Measurements from ENCODE around the gene PTAFR.

PTAFR gene

DNA sequence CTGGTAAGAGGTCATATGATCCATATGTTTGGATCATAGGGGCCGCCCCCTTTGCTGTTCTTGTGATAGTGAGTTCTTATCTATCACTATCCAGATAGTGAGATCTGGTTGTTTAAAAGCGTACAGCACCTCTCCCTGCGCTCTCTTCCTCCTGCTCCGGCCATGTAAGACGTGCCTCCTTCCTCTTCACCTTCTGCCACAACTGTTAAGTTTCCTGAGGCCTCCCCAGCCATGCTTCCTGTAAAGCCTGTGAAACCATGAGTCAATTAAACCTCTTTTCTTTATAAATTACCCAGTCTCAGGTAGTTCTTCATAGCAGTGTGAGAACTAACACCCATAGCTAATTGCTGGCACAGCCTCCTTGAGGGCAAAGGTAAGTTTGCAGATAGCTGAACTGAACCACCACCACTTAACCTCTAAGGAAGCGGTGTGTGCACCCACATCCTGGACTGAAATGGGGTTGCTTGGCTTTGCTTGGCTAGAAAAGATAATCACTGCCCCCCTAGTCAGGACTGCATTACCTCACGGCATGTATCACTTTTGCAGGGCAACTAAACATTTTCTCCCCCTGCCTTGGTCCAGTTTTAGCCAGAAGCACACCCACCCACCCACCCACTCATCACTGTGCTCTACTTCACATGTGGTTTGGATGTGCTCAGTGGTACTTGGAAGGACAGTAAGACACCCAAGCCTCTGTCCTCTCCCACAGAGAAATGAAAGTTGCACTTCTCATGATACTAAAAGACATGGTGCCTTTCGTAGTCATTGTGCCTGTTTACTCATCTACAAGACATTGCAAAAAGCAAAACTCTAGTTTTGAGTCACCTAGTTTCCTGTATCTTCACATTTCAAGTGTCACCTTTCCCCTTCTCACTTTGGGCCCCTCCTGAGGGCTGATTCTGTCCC is 23.1 kb upstream of the PTAFR start:
- POLR2A ChIA-PET: interaction anchor here (0.5 kb wide), 1 partner anchor 41 kb away, joined by 3 read pairs; no protein-coding TSS in a partner anchor
- 24% methylated on average over 6 of the region's 8 CpGs for WGBS (ENCODE audit: insufficient coverage)
- DNase-seq: peak; percentile 43 to 85 (median 82)

DNA sequence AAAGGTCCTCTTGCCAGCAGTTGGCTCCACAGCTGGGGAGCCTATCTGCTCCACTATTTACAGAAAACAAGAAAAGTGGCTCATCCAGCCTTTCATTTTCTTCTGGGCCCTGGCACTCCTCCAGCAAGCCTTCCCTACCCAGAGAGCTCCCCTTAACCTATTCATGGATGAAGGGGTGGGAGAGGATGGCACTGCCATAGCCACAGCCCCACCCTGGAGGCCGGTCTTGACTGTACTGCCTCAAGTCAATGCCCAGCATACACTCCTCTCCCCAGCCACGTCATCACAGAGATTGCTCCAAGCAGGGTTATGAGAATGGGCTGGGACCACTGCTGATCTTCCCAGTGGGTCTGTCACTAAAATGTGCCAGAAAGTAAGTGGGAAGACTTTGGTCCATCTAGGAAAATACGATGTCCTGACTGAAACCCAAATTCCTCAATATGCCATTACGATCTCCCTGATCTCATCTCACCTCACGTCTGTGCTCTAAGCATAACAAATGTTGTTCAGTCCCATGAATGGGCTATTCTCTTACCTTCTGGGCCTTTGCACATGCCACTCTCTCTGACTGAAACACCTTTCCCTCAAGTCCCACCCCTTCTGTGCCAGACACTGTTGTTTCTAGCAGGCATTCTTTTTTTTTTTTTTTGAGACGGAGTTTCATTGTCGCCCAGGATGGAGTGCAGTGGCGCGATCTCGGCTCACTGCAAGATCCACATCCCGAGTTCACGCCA is 21.4 kb upstream of the PTAFR start:
- DNase-seq: no peak
- Histone ChIP-seq H3K27me3 (replicated peaks in 2 of 5; ENCODE audit: control insufficient read depth in 4 of 5, insufficient read depth in 5 of 5, low read length in 4 of 5) (no peaks in the 10 kb centered on the region), H3K27ac (ENCODE audit: insufficient read depth in 1 of 2, low read depth in 1 of 2, low read length in 2 of 2, poor library complexity in 1 of 2, severe bottlenecking in 2 of 2) (no peak overlapping the region), H3K36me3 (ENCODE audit: control insufficient read depth in 4 of 4, insufficient read depth in 4 of 4, low read length in 3 of 4) (peaks cover 10 to 43% (median 34%) of the 10 kb centered on the region in 4 experiments), H3K4me1 (ENCODE audit: control extremely low read depth in 1 of 4, control insufficient read depth in 4 of 4, insufficient read depth in 4 of 4, low read length in 3 of 4) (peaks cover 0 to 39% (median 29%) of the 10 kb centered on the region in 4 experiments), H3K4me3 (ENCODE audit: control insufficient read depth in 1 of 7, extremely low read depth in 1 of 7, insufficient read depth in 4 of 7, low read depth in 2 of 7, low read length in 6 of 7) (no peak overlapping the region), H3K9me3 (ENCODE audit: control extremely low read depth in 1 of 5, control insufficient read depth in 4 of 5, insufficient read depth in 2 of 5, low read depth in 1 of 5, low read length in 4 of 5) (peaks cover 0 to 5% (median 0%) of the 10 kb centered on the region in 5 experiments)
- ChIA-PET CTCF (interaction anchor here (0.6 to 3.2 kb wide), 4 partner anchors 10 to 113 kb away, joined by 3 to 33 read pairs (median 4); no protein-coding TSS in a partner anchor), POLR2A (no interaction called here)
- 100% methylated on average over 5 of the region's 12 CpGs for WGBS (ENCODE audit: insufficient coverage)

More for the DNA sequence above, 23.1 kb upstream of the PTAFR start:
- Histone ChIP-seq H3K27me3 (replicated peaks in 2 of 5; ENCODE audit: control insufficient read depth in 4 of 5, insufficient read depth in 5 of 5, low read length in 4 of 5) (no peaks in the 10 kb centered on the region), H3K27ac (ENCODE audit: insufficient read depth in 1 of 2, low read depth in 1 of 2, low read length in 2 of 2, poor library complexity in 1 of 2, severe bottlenecking in 2 of 2) (no peak overlapping the region), H3K36me3 (ENCODE audit: control insufficient read depth in 4 of 4, insufficient read depth in 4 of 4, low read length in 3 of 4) (peaks cover 12 to 59% (median 45%) of the 10 kb centered on the region in 4 experiments), H3K4me1 (ENCODE audit: control extremely low read depth in 1 of 4, control insufficient read depth in 4 of 4, insufficient read depth in 4 of 4, low read length in 3 of 4) (peaks cover 0 to 39% (median 29%) of the 10 kb centered on the region in 4 experiments), H3K4me3 (ENCODE audit: control insufficient read depth in 1 of 7, extremely low read depth in 1 of 7, insufficient read depth in 4 of 7, low read depth in 2 of 7, low read length in 6 of 7) (peak overlapping the region in 1 of 7 experiments; percentile 21), H3K9me3 (ENCODE audit: control extremely low read depth in 1 of 5, control insufficient read depth in 4 of 5, insufficient read depth in 2 of 5, low read depth in 1 of 5, low read length in 4 of 5) (peaks cover 0 to 5% (median 0%) of the 10 kb centered on the region in 5 experiments)
- CTCF ChIA-PET: interaction anchor here (1.5 kb wide), 1 partner anchor 45 kb away, joined by 6 read pairs; no protein-coding TSS in a partner anchor

DNA sequence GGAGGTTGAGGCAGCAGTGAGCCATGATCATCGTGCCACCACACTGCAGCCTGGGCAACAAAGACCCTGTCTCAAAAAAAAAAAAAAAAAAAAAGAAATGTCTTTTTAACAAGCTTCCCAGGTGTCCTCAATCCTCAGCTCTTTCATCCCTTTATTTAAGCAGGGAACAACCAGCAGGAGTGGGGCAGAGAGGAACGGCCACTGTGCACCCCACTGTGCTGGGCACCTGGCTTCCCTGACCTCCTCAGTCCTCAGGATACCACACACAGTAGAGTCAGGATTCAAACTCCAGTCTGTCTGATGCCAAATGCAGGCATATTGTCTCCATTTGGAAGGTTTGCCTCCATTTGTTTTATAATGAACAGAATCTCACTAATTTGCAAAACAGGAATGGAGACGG is 19.8 kb upstream of the PTAFR start:
- Histone ChIP-seq H3K4me1 (ENCODE audit: control extremely low read depth in 1 of 4, control insufficient read depth in 4 of 4, insufficient read depth in 4 of 4, low read length in 3 of 4) (peaks cover 0 to 40% (median 29%) of the 10 kb centered on the region in 4 experiments), H3K9me3 (ENCODE audit: control extremely low read depth in 1 of 5, control insufficient read depth in 4 of 5, insufficient read depth in 2 of 5, low read depth in 1 of 5, low read length in 4 of 5) (peaks cover 0 to 5% (median 0%) of the 10 kb centered on the region in 5 experiments), H3K27me3 (replicated peaks in 2 of 5; ENCODE audit: control insufficient read depth in 4 of 5, insufficient read depth in 5 of 5, low read length in 4 of 5) (no peaks in the 10 kb centered on the region), H3K36me3 (ENCODE audit: control insufficient read depth in 4 of 4, insufficient read depth in 4 of 4, low read length in 3 of 4) (peaks cover 10 to 34% (median 29%) of the 10 kb centered on the region in 4 experiments), H3K4me3 (ENCODE audit: control insufficient read depth in 1 of 7, extremely low read depth in 1 of 7, insufficient read depth in 4 of 7, low read depth in 2 of 7, low read length in 6 of 7) (no peak overlapping the region), H3K27ac (ENCODE audit: insufficient read depth in 1 of 2, low read depth in 1 of 2, low read length in 2 of 2, poor library complexity in 1 of 2, severe bottlenecking in 2 of 2) (no peak overlapping the region)
- CTCF ChIA-PET: interaction anchor here (0.5 to 3.2 kb wide), 7 partner anchors 11 to 111 kb away, joined by 3 to 33 read pairs (median 3); partner anchors contain the start of gene EYA3
- no peak for DNase-seq
- POLR2A ChIA-PET: interaction anchor here (0.6 to 1.4 kb wide), 2 partner anchors 87 to 108 kb away, joined by 3 read pairs; partner anchors contain the start of gene EYA3
- 90% methylated on average over 2 of the region's 3 CpGs for WGBS (ENCODE audit: insufficient coverage)

DNA sequence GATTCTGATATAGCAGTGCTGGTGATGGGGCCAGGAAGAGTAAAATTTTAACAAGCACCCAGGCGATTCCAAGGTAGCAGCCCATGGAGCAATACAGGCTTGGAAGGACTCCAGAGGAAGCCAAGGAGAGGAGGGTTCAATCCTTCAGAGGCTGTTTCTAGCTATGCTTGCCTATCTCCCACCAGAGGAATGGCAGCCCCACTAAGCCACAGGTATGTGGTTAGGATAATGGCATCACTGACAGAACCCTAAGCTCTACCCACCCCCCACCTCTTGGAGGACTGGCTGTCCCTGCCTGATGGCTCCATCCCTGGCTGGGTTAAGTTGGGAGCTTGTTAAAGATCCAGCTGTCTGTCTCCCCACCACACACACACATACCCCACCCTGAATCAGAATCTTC is 19.3 kb upstream of the PTAFR start:
- POLR2A ChIA-PET: interaction anchor here (0.7 kb wide), 1 partner anchor 90 kb away, joined by 5 read pairs; no protein-coding TSS in a partner anchor

DNA sequence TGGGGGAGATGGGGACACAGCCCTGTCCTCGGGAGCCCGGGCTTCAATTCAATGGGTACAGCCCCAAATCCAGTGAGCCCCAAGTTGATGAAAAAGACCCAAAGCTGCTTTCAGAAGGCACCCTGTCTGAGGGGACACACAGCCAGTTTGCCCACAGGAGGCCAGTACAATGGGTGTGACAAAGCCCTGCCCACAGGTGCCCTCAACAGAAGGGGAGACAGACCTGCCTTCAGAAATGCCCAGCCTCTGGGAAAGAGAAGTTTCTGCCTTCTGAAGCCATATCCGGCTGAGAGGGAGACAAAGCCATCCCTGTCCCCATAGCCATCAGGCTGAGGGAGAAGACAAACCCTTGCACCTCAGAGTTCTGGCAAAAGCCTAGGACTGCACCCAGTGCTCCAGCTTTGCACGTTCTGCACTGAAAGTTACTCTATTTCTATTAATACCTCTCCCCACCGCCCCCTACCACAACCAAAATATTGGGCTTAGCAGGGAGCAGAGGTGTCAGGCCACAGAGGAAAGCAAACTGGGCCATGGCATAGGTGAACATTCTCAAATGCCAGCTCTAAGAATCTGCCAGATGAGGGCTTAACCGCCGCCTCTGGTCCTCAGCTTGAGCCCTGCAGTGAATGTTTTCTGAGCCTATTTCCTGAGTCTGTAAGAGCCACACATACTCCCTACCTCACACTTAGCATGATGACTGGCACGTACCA is 18.0 kb upstream of the PTAFR start:
- no peak for DNase-seq
- Histone ChIP-seq H3K27me3 (replicated peaks in 2 of 5; ENCODE audit: control insufficient read depth in 4 of 5, insufficient read depth in 5 of 5, low read length in 4 of 5) (no peaks in the 10 kb centered on the region), H3K36me3 (ENCODE audit: control insufficient read depth in 4 of 4, insufficient read depth in 4 of 4, low read length in 3 of 4) (peaks cover 10 to 16% (median 15%) of the 10 kb centered on the region in 4 experiments), H3K4me3 (ENCODE audit: control insufficient read depth in 1 of 7, extremely low read depth in 1 of 7, insufficient read depth in 4 of 7, low read depth in 2 of 7, low read length in 6 of 7) (no peak overlapping the region), H3K9me3 (ENCODE audit: control extremely low read depth in 1 of 5, control insufficient read depth in 4 of 5, insufficient read depth in 2 of 5, low read depth in 1 of 5, low read length in 4 of 5) (peaks cover 0 to 5% (median 0%) of the 10 kb centered on the region in 5 experiments), H3K4me1 (ENCODE audit: control extremely low read depth in 1 of 4, control insufficient read depth in 4 of 4, insufficient read depth in 4 of 4, low read length in 3 of 4) (peaks cover 0 to 39% (median 25%) of the 10 kb centered on the region in 4 experiments), H3K27ac (ENCODE audit: insufficient read depth in 1 of 2, low read depth in 1 of 2, low read length in 2 of 2, poor library complexity in 1 of 2, severe bottlenecking in 2 of 2) (no peak overlapping the region)
- ChIA-PET CTCF (interaction anchor here (5.6 kb wide), 1 partner anchor 103 kb away, joined by 25 read pairs; no protein-coding TSS in a partner anchor), POLR2A (no interaction called here)
- WGBS (ENCODE audit: insufficient coverage): 86% methylated on average over 6 of the region's 8 CpGs

More for the DNA sequence above, 19.3 kb upstream of the PTAFR start:
- CTCF ChIA-PET: interaction anchor here (1.4 to 5.6 kb wide), 4 partner anchors 12 to 110 kb away, joined by 4 to 33 read pairs (median 14); partner anchors contain the start of gene EYA3
- Histone ChIP-seq H3K9me3 (ENCODE audit: control extremely low read depth in 1 of 5, control insufficient read depth in 4 of 5, insufficient read depth in 2 of 5, low read depth in 1 of 5, low read length in 4 of 5) (peaks cover 0 to 5% (median 0%) of the 10 kb centered on the region in 5 experiments), H3K4me1 (ENCODE audit: control extremely low read depth in 1 of 4, control insufficient read depth in 4 of 4, insufficient read depth in 4 of 4, low read length in 3 of 4) (peaks cover 0 to 43% (median 30%) of the 10 kb centered on the region in 4 experiments), H3K27me3 (replicated peaks in 2 of 5; ENCODE audit: control insufficient read depth in 4 of 5, insufficient read depth in 5 of 5, low read length in 4 of 5) (no peaks in the 10 kb centered on the region), H3K36me3 (ENCODE audit: control insufficient read depth in 4 of 4, insufficient read depth in 4 of 4, low read length in 3 of 4) (peaks cover 10 to 28% (median 23%) of the 10 kb centered on the region in 4 experiments), H3K27ac (ENCODE audit: insufficient read depth in 1 of 2, low read depth in 1 of 2, low read length in 2 of 2, poor library complexity in 1 of 2, severe bottlenecking in 2 of 2) (no peak overlapping the region), H3K4me3 (ENCODE audit: control insufficient read depth in 1 of 7, extremely low read depth in 1 of 7, insufficient read depth in 4 of 7, low read depth in 2 of 7, low read length in 6 of 7) (no peak overlapping the region)
- 100% methylated on average over 1 of the region's 1 CpG for WGBS (ENCODE audit: insufficient coverage)
- DNase-seq: no peak

DNA sequence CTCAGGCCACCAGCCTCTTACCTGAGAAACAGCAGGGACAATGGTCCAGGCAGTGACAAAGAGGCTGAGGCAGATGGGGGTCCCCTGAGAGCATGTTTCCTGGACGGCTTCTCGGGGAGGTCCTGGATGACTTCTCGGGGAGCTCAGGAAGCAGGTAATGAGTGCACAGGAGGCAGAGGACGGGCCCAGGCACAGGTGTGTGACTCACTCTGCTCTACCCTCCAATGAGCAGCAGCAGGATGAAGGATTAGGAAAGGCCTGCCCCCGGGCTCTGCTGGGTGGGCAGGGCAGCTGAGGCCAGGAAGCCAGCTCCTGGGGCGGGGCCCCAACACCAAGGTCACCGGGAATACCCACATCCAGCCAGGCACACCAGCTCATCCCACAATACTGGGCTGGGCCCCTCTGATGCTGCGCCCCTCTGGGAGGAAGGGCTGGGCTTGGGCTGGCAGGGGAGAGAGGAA is 17.2 kb upstream of the PTAFR start:
- WGBS (ENCODE audit: insufficient coverage): 100% methylated on average over 4 of the region's 8 CpGs
- ChIA-PET CTCF (interaction anchor here (5.6 kb wide), 1 partner anchor 102 kb away, joined by 25 read pairs; no protein-coding TSS in a partner anchor), POLR2A (no interaction called here)
- H3K27me3 ChIP-seq (replicated peaks in 2 of 5; ENCODE audit: control insufficient read depth in 4 of 5, insufficient read depth in 5 of 5, low read length in 4 of 5): no peaks in the 10 kb centered on the region
- H3K4me3 ChIP-seq (ENCODE audit: control insufficient read depth in 1 of 7, extremely low read depth in 1 of 7, insufficient read depth in 4 of 7, low read depth in 2 of 7, low read length in 6 of 7): no peak overlapping the region
- peaks cover 6 to 10% (median 9%) of the 10 kb centered on the region in 4 experiments for H3K36me3 ChIP-seq (ENCODE audit: control insufficient read depth in 4 of 4, insufficient read depth in 4 of 4, low read length in 3 of 4)
- no peak for DNase-seq
- H3K4me1 ChIP-seq (ENCODE audit: control extremely low read depth in 1 of 4, control insufficient read depth in 4 of 4, insufficient read depth in 4 of 4, low read length in 3 of 4): peaks cover 0 to 32% (median 19%) of the 10 kb centered on the region in 4 experiments
- H3K9me3 ChIP-seq (ENCODE audit: control extremely low read depth in 1 of 5, control insufficient read depth in 4 of 5, insufficient read depth in 2 of 5, low read depth in 1 of 5, low read length in 4 of 5): peaks cover 0 to under 1% (median 0%) of the 10 kb centered on the region in 5 experiments
- no peak overlapping the region for H3K27ac ChIP-seq (ENCODE audit: insufficient read depth in 1 of 2, low read depth in 1 of 2, low read length in 2 of 2, poor library complexity in 1 of 2, severe bottlenecking in 2 of 2)
